GM04504 (cell line): ENCODE results near the gene FRMD3.
"Not testable (repeated sequence)": the region's sequence is repeated elsewhere in the genome, so short reads cannot be mapped to it uniquely, and the experiment has no call there.

Experiments used
- DNase-seq: peaks from one replicate; pipeline ENCODE4 v3.0.0-alpha.2; 2012; ENCODE audit warnings: low read depth

The FRMD3 gene

DNA sequence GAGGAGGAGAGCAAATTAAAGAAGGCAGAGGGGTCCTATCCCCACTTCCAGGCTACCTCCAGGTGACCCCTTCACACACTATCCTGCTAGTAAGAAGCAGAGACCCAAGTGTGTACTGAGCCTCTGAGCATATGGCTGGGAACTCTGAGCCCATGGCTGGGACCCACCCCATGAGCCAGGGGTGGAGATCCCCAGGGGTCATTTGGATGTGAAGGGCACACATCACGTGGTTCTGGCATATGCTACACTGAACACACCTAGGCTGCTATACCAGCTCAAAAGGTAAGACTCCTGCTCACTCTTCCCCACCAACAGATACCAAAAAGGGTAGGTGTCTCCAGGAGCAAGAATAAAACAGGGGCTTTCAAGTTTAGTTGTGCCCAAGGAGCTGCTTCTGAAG, 149.9 kb downstream of the FRMD3 start:
- DNase-seq, result no peak

DNA sequence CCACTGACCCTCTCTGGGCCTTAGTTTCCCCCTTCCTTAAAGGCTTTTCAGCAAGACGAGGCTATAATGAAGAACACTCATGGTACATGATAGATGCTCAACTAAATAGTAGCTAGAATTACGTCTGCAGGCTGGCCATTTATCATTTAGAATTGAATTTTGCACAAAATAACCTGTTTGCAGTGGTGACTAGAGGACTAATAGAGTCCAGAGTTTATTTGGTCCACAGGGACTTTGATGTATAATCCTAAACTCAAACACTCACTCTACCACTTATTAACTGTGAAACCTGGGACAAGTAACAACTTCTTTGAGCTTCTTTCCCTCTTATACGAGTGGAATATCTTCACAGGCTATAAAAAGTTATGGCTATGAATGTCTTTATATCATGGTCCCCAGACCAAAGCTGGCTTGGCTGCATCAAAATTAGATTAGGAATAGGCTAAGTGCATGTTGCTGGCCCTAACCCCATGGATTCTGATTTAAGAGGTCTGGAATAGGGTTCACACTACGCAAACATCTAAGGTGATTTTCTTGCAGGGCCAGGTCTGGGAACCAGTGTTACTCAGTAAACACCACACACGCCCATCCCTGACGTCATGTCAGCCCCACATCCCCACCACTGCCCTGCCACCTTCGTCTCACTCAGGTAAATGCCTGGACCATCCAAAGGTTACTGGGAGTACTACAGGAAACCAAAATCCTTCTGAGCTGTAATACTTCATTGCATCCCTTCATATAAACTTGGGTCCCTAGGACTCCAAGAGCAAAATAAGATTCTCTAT, 150.6 kb downstream of the FRMD3 start:
- no peak for DNase-seq

DNA sequence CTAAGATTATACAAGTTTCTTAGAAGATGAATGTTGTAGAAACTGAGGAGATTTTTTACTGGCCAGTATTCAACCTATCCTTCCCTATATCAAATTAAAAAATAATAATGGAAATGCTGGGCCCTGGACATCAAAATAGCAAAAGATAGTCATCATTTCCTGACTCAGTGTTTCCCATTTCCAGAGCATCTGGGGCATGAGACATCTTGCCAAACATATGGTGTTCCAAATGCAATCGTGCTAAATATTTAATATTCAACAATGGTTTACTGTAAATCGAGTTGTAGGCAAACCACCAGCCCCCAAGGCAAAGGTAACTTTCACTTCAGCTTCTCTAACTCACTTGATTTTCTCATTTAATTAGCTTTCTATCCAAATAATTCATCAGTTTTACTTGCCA, 152.9 kb downstream of the FRMD3 start:
- peak; percentile 21 for DNase-seq

DNA sequence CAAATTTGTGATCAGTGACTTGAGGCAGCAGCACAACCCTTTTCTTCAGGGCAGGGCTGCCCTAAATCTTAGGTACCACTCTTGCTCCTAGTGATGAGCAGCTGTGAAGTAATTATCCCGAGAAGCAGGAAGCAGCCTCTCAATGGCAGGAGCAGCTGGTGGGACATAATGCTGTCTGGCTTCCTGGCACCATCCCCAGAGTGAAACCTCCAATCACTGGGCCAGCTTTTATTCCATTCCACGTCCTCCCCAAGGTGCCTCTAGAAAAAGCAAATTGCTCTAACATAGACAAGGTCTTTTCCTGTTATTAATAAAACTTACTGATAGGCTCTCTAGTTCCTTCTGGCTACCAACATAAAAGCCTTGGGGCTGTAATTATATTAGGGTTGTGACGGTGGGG, 154.0 kb downstream of the FRMD3 start:
- DNase-seq, result no peak

DNA sequence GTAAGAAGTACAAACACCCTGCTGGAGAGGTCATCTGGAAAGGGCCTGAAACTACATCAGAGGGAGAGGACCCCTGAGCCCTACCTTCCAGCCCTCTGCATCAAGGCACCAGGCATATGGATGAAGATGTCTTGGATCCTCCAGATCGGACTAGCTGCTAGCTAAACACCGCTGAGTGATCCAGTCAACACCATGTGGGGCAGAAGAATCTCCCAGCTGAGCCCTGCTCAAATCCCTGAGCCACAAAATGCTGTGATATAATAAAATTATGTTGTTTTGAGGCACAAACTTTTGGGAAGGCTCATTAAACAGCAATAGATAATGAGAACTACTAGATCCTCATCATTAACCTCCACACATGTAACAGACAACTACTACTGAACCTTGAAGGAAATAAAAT, 155.2 kb downstream of the FRMD3 start:
- DNase-seq, result no peak

DNA sequence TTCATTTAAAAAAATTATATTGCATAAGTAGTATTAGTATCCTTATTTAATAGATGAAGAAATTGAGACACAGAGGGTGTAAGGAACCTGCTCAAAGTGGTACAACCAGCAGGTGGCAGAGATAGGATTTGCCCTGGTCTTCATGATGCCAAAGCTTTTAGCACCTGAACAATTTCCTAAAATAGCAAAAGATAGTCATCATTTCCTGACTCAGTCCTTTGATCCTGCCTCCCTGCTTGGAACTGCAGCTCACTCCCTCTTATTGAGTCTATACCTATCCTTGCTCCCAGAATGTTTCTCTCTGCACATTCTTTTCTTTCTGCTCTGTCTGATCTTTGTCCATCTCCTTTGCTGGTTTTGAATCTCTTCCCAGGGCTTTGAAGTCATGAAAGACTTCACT, 155.8 kb downstream of the FRMD3 start:
- no peak for DNase-seq

DNA sequence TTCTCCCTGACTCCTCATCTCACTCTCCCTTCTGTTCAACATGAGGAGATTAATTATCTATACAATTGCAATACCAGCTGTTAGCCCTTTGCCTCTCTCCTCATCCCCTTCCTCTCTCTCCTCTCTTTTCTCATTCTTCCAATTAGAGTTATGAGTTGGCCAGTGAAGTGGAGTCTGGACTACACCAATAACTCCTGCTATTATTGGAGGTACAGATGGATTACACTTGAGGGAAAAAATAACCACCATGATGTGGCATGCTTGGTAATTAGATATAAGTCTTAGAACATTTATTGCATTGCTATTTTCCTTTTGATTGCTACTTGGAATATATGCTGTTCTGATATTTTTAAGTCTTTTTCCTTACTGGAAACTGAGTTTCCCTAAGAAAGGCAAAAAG, 159.2 kb downstream of the FRMD3 start:
- DNase-seq, result no peak

DNA sequence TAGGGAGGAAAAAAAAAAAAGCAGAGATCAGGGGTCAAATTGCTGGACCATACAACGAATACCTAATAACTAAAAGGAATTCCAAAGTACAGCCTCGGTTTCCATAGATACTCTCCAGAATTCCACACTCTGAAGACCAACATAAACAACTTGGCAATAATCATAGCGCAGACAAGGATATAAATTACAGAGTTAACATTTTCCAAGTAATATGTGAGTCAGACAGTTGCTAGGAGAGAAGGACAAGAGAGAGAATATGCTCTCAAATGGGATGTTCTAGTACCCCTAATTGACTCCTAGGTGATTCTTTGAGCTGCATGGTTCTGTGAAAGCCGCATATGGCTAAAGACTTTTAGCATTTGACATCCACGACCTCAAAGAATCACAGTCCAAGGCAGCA, 165.2 kb downstream of the FRMD3 start:
- no peak for DNase-seq

DNA sequence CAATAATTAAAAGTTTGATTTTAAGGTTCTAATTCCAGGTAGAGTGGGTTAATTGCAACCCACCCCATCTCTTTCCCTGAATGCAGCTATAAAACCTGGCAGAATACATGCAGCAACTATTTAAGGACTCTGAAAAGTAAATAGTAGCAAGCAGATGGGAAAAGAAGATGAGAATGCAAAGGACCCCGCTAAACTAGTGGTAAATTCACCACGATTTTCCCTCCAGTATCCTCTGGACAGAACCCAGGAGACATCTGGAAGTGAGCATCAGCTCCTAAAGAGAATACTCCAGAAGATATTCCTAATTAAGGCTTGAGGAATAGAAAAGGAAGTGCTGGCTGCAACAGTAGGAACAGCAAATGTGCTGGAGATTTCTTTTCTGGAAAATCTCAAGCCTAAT, 170.9 kb downstream of the FRMD3 start:
- no peak for DNase-seq

DNA sequence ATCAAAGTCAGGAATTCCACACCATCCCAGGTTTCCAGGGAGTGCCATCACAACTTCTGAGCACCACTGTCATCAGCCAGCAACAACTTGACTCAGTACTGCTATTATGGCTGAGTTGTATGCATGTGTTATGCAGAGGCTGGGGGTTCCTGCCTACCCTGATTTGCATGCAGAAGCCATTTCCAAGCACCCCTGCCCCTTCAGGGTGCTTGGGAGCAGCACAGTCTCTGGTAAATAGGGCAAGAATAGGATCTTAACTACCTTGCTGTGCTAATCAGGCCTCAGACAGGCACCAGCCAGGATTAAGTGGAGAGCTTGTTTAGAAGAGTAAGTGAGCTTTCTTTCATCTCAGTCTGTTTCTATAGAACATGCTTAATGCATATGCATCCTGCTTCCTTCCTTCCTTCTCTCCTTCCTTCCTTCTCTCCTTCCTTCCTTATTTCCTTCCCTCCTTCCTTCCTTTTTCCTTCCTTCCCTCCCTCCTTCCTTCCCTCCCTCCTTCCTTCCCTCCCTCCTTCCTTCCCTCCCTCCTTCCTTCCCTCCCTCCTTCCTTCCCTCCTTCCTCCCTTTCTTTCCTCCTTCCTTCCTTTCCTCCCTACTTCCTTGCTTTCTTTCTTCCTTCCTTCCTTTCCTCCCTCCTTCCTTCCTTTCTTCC, 175.7 kb downstream of the FRMD3 start:
- DNase-seq, result no peak

DNA sequence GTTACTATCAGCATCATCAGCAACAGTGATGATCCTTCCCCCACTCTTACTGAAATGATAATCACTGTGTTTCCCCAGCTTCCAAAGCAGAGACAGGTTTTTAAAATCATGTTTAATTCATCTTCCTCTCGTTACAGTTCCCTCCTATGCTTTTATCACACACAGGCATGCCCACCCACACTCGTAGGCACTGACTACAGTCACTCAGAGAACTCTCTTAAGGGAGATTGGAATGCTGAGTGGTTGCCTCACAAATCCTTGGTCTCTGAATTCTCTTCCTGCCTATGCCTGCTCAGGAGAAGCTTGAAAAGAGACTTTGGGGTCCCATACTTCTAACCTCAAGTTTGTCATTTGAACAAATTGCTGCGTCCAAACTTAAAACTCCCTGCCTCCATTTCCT, 179.2 kb downstream of the FRMD3 start:
- no peak for DNase-seq

DNA sequence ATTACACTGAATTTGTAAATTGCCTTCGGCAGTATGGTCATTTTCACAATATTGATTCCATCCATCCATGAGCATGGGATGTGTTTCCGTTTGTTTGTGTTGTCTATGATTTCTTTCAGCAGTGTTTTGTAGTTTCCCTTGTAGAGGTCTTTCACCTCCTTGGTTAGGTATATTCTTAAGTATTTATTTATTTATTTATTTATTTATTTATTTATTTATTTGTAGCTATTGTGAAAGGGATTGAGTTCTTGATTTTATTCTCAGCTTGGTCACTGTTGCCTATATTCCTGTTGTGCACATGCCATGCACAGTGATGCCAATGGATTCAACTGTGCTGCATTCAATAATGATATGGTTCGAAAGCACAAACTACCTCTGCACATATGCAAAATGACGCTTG, 179.7 kb downstream of the FRMD3 start:
- DNase-seq, result not testable (repeated sequence)

DNA sequence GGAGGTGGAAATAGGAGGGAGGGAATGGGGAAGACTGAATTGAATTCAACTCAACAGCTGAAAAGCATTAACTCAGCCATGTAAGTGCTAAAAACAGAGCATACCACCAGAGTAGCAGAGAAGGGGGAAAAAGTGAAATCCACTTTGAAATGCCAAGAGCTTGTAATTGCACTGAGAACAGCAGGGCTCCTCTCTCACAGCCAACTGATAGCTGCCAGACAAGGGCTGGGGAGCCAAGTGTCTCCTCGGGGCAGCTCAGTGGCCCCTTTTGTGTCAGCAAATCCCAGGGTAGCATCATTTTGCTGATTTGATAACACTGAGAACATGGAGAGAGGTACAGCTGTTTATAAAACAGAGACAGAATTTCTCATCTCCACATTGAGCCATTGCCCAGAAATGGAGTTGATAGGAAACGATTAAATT, 182.5 kb downstream of the FRMD3 start:
- DNase-seq, result no peak

DNA sequence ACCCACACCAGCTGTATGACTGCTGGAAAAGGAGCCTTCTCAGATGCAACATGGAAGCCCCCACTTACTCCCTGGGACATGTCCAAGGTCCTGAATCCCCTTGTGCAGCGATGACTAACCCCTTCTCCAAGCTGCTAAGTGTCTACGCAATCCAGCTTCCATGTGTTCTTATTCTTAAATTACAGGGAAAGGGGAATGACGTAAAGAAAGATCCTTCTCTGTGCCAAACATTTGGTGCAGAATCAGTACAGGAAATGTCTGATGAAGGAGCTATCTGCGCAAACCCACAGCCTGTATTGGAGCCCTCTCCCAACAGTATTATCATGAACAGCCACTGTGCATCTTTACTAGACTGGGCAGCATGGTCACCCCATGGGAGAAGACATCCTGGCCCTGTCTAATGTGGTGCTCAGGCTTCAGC, 183.2 kb downstream of the FRMD3 start:
- DNase-seq, result peak; percentile 17

DNA sequence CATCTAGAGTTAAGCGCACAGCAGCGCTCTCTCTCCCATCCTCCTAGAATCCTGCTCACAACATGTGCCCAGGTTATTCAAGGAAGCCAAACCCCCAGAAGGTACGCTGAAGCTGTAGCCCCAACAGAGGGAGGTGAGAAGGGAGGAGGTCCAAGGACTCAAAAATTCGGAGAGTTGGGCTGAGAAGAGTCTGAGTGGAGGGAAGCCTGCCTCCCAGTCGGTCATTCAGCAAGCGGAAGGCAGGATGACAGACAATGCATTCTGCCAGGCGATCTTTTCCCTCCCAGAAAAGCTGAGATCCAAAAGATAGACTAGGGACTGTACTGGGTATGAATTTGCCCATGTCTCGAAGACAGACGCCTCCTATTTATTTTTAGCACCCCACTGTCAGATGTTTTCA, 189.2 kb downstream of the FRMD3 start:
- no peak for DNase-seq

DNA sequence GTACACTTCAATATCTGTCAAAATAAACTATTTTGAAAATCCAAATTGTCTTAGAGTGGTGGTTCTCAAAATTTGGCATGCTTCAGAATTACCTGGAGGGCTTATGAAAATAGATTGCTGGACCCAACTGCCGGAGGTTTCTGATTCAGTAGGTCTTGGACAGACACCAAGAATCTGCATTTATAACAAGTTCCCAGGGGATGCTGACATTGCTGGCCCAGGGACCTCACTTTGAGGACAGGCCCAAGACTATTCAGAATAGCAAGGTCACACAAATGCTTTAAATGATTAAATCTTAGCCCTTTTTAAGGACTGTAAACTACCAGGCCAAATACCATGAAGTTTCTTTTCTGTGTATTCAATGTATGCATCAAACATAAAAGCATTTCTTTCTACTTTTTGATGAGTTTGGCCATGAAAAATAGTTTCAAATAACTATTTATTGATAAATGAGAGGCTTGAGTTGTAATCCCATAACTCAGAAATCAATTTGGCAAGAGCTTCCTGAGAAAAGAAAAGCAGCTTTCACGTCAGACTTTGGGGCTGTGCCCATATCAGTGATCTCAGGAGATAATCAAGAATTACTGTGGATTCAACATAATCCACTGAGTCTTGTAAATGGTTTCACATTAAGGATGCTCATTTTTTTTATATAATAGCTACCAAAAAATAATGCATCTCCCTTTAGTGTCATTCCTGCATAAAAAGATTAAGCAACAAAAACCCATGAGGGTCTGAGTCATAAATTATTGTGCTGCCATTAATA, 191.4 kb downstream of the FRMD3 start:
- DNase-seq, result no peak

DNA sequence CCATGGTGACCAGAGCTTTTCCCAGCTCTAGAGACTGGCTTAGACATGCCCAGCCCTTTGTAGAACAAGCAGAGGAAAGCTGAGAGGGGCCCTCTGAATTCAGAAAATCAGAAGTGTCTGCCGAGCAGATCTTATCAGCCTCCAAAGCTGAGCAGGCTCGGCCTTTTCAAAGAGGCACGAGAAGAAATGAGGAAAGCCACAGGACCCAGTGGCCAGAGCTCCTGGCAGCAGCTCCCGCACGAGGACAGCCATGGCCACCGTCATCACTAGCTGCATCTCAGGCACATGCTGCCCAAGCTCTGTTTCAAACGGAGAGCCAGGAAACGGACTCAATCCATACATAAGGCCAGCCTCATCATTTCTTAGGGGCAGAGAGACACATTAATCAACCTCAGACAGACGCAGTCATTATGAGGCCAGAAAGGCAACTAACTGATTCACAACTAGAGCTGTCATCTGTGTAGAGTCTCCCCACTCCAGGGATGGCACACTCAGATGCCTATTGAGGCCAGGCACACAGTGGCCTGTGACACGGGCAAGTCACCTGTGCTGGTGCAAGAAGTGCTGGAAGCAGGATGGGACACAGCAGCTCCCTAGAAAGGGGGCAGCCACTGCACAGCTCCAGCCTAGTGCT, 194.7 kb downstream of the FRMD3 start:
- no peak for DNase-seq

DNA sequence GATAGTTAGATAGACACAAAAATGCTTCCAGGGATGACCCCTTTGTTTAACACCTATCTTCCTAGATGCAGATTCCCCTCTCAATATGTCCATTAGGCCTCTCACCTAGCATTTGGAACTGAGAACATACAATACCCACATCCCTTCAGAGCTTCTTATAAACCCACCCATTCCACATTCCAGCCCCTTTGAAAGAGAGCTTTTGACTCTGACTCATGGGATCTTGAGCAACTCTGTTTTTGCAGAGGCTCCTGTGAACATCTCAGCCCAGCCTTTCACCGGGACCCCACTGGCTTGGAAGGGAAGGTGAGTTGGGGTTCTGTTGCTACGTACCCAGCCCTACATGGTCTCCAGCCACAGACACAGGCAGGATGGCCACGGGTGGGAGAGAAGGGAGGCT, 195.5 kb downstream of the FRMD3 start:
- DNase-seq, result no peak

DNA sequence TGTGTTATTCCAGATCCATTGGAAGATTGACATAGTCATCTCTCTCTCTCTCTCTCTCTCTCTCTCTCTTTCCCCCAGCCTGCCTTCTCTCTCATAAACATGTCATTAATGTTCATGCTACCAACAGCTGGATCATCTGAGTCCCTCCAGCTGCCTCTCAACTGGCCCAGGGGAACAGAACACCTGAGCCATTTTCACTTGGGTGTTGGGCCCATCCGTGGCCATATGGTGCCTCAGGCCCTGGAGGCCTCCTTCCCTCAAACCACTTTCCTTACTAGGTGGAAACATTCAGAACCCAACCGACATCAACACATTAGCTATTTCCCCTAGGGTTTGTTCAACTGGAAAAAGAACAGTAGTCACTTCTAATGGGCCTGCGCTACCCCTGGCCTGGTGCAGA, 196.2 kb downstream of the FRMD3 start:
- no peak for DNase-seq

DNA sequence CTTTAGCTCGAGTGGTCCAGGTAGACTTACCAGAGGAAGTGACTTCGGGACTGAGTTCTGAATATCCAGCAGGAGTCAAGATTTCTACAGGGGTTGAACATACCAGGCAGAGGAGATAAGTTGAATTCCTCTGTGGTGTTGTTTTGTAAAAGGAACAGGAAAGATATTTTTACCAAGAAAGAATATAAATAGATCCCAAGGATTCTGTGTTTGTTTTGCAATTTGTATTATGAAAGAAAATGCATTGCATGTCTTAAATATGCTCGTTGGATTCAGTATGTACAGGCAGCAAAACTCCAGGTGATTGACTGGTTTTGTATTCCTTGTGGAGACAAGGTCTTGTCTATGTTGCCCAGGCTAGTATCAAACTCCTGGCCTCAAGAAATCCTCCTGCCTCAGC, 197.8 kb downstream of the FRMD3 start:
- no peak for DNase-seq

DNA sequence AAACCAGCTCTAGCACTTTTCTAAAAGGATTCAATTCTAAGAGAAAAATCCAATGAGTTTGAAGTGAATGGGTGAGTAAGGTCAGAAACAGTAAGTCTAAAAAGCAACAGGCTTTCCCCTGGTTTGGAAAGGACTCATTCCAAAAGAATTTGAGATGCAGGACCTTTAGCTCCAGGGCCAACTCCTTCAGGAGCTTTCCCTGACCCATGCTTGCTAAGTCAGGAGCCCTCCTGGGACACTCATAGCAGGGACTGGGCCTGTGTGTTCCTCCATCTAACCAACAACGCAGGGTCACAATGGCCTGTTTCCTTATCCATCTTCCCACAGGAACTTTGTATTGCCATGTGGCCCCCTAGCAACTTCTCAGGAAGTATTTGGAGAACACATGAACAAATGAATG, 198.8 kb downstream of the FRMD3 start:
- no peak for DNase-seq

DNA sequence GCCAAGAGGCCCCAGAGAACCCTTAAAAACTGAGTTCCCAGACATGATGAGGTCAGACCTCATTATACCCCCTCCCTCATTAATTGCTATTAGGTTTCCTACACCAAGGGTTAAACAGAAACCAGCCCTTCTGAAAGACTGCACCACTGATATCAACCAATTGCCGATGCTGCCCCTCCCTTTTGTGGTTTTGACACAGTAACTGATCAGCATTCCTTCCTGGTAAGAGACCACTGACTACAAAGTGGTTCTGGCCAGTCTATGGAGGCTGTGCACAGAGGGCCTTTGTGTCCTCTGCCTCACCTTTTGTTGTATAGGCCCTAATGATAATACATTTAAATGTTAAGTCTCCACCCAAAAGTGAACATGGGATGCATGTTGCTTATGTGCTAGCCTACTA, 201.5 kb downstream of the FRMD3 start:
- no peak for DNase-seq

DNA sequence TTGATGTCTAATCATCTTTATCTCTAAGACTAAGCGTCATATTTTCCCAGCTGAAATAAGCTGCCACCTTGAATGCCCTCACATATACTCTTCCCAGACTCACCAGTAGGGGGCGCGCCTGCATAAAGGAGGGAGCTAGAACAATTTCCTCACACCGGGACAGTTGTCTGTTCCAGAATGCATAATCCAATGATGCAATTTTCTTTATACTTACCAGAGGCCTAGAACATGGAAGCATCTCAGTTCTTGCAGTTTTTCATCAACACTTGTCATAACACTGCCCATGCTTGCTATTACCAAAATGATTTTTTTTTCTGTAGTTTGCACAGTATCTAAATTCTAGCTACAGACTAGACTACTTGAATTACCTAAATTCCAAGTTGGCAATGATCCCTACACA, 203.9 kb downstream of the FRMD3 start:
- DNase-seq, result peak; percentile 78
